H1 (cell line): ENCODE results near the gene ZBED4. TPM values are rescaled to one million over a fixed set of nuclear protein-coding genes. Genes with fewer than 3 reads are reported as not detected.

ENCODE experiments used
- CTCF ChIA-PET: fragments of 300-600 bp; sonication (Branson Sonifier 250); formaldehyde crosslinking; loops from one replicate; lab custom pipeline; 2021; ENCODE audit not compliant: partially characterized antibody; lab: Charles Lee
- POLR2A ChIA-PET: fragments of 300-600 bp; sonication (Branson Sonifier 250); formaldehyde crosslinking; loops from one replicate; lab custom pipeline; 2021; ENCODE audit warnings: inconsistent platforms; ENCODE audit not compliant: partially characterized antibody; lab: Charles Lee
- DNase-seq, 2 experiments: peaks; one replicate each; pipeline versions ENCODE4 v3.0.0 to v3.0.0-alpha.2; 2010 to 2022; ENCODE audit warnings: low spot score in 2 of 2, low read depth in 1 of 2, mixed read lengths in 1 of 2
- FAIRE-seq: peaks from 2 replicates; lab custom pipeline; 2011; peaks lifted over from hg19 to GRCh38; lab: Jason Lieb, UNC
- H2AFZ ChIP-seq: 2 replicates; pipeline ENCODE4 v1.8.1; 2012; ENCODE audit warnings: low read length, inconsistent platforms
- H2AK5ac ChIP-seq: 2 replicates; pipeline ENCODE4 v1.6.1; 2013; ENCODE audit warnings: low read depth, low read length
- H2BK120ac ChIP-seq: replicated peaks from 2 replicates; pipeline ENCODE3; 2013; ENCODE audit warnings: low read depth, low read length, inconsistent platforms
- H2BK12ac ChIP-seq: 2 replicates; pipeline ENCODE4 v1.6.1; 2013; ENCODE audit warnings: low read depth, low read length
- H2BK15ac ChIP-seq: 2 replicates; pipeline ENCODE4 v1.6.1; 2013; ENCODE audit warnings: low read length
- H2BK20ac ChIP-seq: 2 replicates; pipeline ENCODE4 v1.6.1; 2013; ENCODE audit warnings: low read length
- H2BK5ac ChIP-seq: 2 replicates; pipeline ENCODE4 v1.6.1; 2013; ENCODE audit warnings: low read depth, low read length
- H3K14ac ChIP-seq: 2 replicates; pipeline ENCODE4 v1.6.1; 2013; ENCODE audit warnings: inconsistent platforms; ENCODE audit not compliant: insufficient read length
- H3K18ac ChIP-seq: 2 replicates; pipeline ENCODE4 v1.6.1; 2013; ENCODE audit warnings: low read length; ENCODE audit errors: extremely low read depth
- H3K23ac ChIP-seq: 2 replicates; pipeline ENCODE4 v1.6.1; 2013; ENCODE audit warnings: inconsistent platforms; ENCODE audit not compliant: insufficient read length
- H3K23me2 ChIP-seq: 2 replicates; pipeline ENCODE4 v1.6.1; 2013; ENCODE audit warnings: low read depth, low read length
- H3K27ac ChIP-seq: 2 replicates; pipeline ENCODE4 v1.6.1; 2011; ENCODE audit warnings: low read depth, low read length, inconsistent platforms
- H3K27me3 ChIP-seq, 4 experiments: replicated peaks in 1 of 4; 1 replicate in 1 of 4; 2 replicates in 3 of 4; pipeline versions ENCODE4 v1.6.1 to v1.8.1; 2011 to 2013; ENCODE audit warnings: low read length in 3 of 4, mild to moderate bottlenecking in 3 of 4, inconsistent platforms in 2 of 4, mixed read lengths in 2 of 4, moderate library complexity in 1 of 4; ENCODE audit not compliant: control insufficient read depth in 3 of 4, insufficient read depth in 3 of 4; ENCODE audit errors: extremely low read depth in 1 of 4
- H3K36me3 ChIP-seq, 4 experiments: 2 replicates each; pipeline versions ENCODE4 v1.6.1 to v1.8.1; 2011 to 2013; ENCODE audit warnings: mild to moderate bottlenecking in 4 of 4, low read length in 3 of 4, moderate library complexity in 2 of 4, control low read depth in 1 of 4, inconsistent platforms in 1 of 4; ENCODE audit not compliant: insufficient read depth in 4 of 4, control insufficient read depth in 2 of 4
- H3K4ac ChIP-seq: replicated peaks from 2 replicates; pipeline ENCODE3; 2013; ENCODE audit warnings: low read length, low read depth, mixed read lengths, inconsistent platforms; ENCODE audit not compliant: insufficient read length
- H3K4me1 ChIP-seq, 4 experiments: replicated peaks in 1 of 4; 1 replicate in 1 of 4; 2 replicates in 3 of 4; pipeline versions ENCODE4 v1.6.1 to v1.8.1; 2011 to 2013; ENCODE audit warnings: low read length in 3 of 4, inconsistent platforms in 2 of 4, mixed read lengths in 1 of 4; ENCODE audit not compliant: insufficient read depth in 4 of 4, control insufficient read depth in 3 of 4
- H3K4me2 ChIP-seq, 2 experiments: 2 replicates each; pipeline versions ENCODE4 v1.6.1 to v1.8.1; 2011 to 2013; ENCODE audit warnings: low read depth in 2 of 2, low read length in 2 of 2, control low read depth in 1 of 2, inconsistent platforms in 1 of 2, mild to moderate bottlenecking in 1 of 2; ENCODE audit not compliant: insufficient read depth in 1 of 2
- H3K4me3 ChIP-seq, 4 experiments: fragments of 200-600, 300-600 bp in 1 of 4; sonication (generic), shearing (Covaris generic), sonication (Bioruptor Twin) in 1 of 4; 2 replicates each; pipeline versions ENCODE4 v1.5.1 to v1.8.1; 2011 to 2016; ENCODE audit warnings: low read length in 4 of 4, low read depth in 3 of 4, control low read depth in 2 of 4, inconsistent platforms in 2 of 4, mild to moderate bottlenecking in 2 of 4, mixed read lengths in 1 of 4, moderate library complexity in 1 of 4; ENCODE audit not compliant: insufficient read depth in 2 of 4; ENCODE audit errors: extremely low read depth in 1 of 4
- H3K56ac ChIP-seq: replicated peaks from 2 replicates; pipeline ENCODE3; 2013; ENCODE audit warnings: low read depth, mild to moderate bottlenecking, mixed read lengths, low read length, inconsistent platforms; ENCODE audit not compliant: insufficient read length
- H3K79me1 ChIP-seq: 2 replicates; pipeline ENCODE4 v1.6.1; 2013; ENCODE audit warnings: low read depth, low read length, control low read depth
- H3K79me2 ChIP-seq, 2 experiments: 2 replicates each; pipeline versions ENCODE4 v1.6.1 to v1.8.1; 2012 to 2013; ENCODE audit warnings: low read length in 2 of 2, mild to moderate bottlenecking in 2 of 2, inconsistent platforms in 1 of 2; ENCODE audit not compliant: insufficient read depth in 2 of 2, control insufficient read depth in 1 of 2
- H3K9ac ChIP-seq, 4 experiments: replicated peaks in 1 of 4; 1 replicate in 1 of 4; 2 replicates in 3 of 4; pipeline versions ENCODE4 v1.6.1 to v1.8.1; 2011 to 2013; ENCODE audit warnings: low read depth in 3 of 4, low read length in 3 of 4, control low read depth in 2 of 4, mild to moderate bottlenecking in 2 of 4, moderate library complexity in 2 of 4, inconsistent platforms in 1 of 4; ENCODE audit errors: extremely low read depth in 1 of 4
- H3K9me3 ChIP-seq, 2 experiments: 2 replicates each; pipeline versions ENCODE4 v1.6.1 to v1.8.1; 2012 to 2013; ENCODE audit warnings: mild to moderate bottlenecking in 2 of 2, moderate library complexity in 2 of 2, control low read depth in 1 of 2, inconsistent platforms in 1 of 2, low read depth in 1 of 2, low read length in 1 of 2, mixed read lengths in 1 of 2; ENCODE audit not compliant: insufficient read depth in 2 of 2
- H4K20me1 ChIP-seq, 2 experiments: replicated peaks in 1 of 2; 2 replicates each; pipeline versions ENCODE3 to v1.8.1; 2011 to 2013; ENCODE audit warnings: inconsistent platforms in 2 of 2, low read length in 2 of 2, mild to moderate bottlenecking in 1 of 2; ENCODE audit not compliant: insufficient read depth in 2 of 2, control insufficient read depth in 1 of 2
- H4K5ac ChIP-seq: 2 replicates; pipeline ENCODE4 v1.6.1; 2013; ENCODE audit warnings: low read length, low read depth, mixed read lengths, inconsistent platforms; ENCODE audit not compliant: insufficient read length
- H4K8ac ChIP-seq: 2 replicates; pipeline ENCODE4 v1.8.0; 2013; ENCODE audit warnings: mild to moderate bottlenecking, moderate library complexity, low read length, inconsistent platforms; ENCODE audit not compliant: insufficient read depth; ENCODE audit errors: extremely low read depth
- H4K91ac ChIP-seq: replicated peaks from 2 replicates; pipeline ENCODE3; 2013; ENCODE audit warnings: low read length, mixed read lengths, inconsistent platforms; ENCODE audit not compliant: insufficient read length
- CREB1 ChIP-seq: IDR thresholded peaks from 2 replicates; pipeline ENCODE4 v1.6.1; 2012; ENCODE audit warnings: inconsistent platforms
- CTCF ChIP-seq, 3 experiments: IDR thresholded peaks; 1 replicate in 2 of 3; 2 replicates in 1 of 3; pipeline versions ENCODE4 v1.5.1 to v1.6.1; 2011; ENCODE audit warnings: low read length in 3 of 3, mild to moderate bottlenecking in 3 of 3, inconsistent platforms in 2 of 3, low read depth in 1 of 3, moderate library complexity in 1 of 3; ENCODE audit not compliant: insufficient read depth in 1 of 3; ENCODE audit errors: control extremely low read depth in 1 of 3
- EZH2 ChIP-seq: fragments of 200-600 bp; sonication (generic); IDR thresholded peaks from 2 replicates; pipeline ENCODE4 v1.7.1; 2012; ENCODE audit warnings: low read depth, mild to moderate bottlenecking, moderate library complexity, low read length, inconsistent platforms; ENCODE audit not compliant: severe bottlenecking
- HDAC2 ChIP-seq, 2 experiments: fragments of 300-600 bp in 1 of 2; sonication (generic) in 1 of 2; IDR thresholded peaks; 2 replicates each; pipeline ENCODE4 v1.6.1; 2011 to 2012; ENCODE audit warnings: low read depth in 2 of 2, low read length in 2 of 2, mild to moderate bottlenecking in 2 of 2, moderate library complexity in 2 of 2, borderline replicate concordance in 1 of 2, inconsistent platforms in 1 of 2
- HDAC6 ChIP-seq: IDR thresholded peaks from one replicate; pipeline ENCODE4 v1.7.1; 2012; ENCODE audit warnings: low read depth, mild to moderate bottlenecking, inconsistent platforms, low read length, moderate library complexity
- KDM4A ChIP-seq: IDR thresholded peaks from one replicate; pipeline ENCODE4 v1.7.1; 2012; ENCODE audit warnings: low read depth, mild to moderate bottlenecking, moderate library complexity, low read length, inconsistent platforms; ENCODE audit not compliant: severe bottlenecking
- POU5F1 ChIP-seq: IDR thresholded peaks from 2 replicates; pipeline ENCODE4 v1.6.1; 2011; ENCODE audit warnings: low read depth, mild to moderate bottlenecking, low read length, moderate library complexity
- SIN3A ChIP-seq, 2 experiments: IDR thresholded peaks in 1 of 2; conservative IDR thresholded peaks in 1 of 2; 2 replicates each; pipeline ENCODE4 v1.6.1; 2011 to 2012; ENCODE audit warnings: low read length in 2 of 2, improper control_type of control experiment in 1 of 2, low read depth in 1 of 2, mild to moderate bottlenecking in 1 of 2
- SIX5 ChIP-seq: IDR thresholded peaks from 2 replicates; pipeline ENCODE4 v1.6.1; 2011; ENCODE audit warnings: mild to moderate bottlenecking, low read depth, low read length
- SUZ12 ChIP-seq: fragments of 200-600 bp; sonication (generic); IDR thresholded peaks from 2 replicates; pipeline ENCODE4 v1.6.1; 2012; ENCODE audit warnings: mild to moderate bottlenecking, inconsistent platforms, low read length, moderate library complexity, mixed read lengths
- WGBS, 2 experiments: shearing (Covaris generic) in 1 of 2; methylation state at CpG; one replicate each; pipeline versions ENCODE4 v1.1.6 to v1.1.7; 2013 to 2015; ENCODE audit warnings: low lambda C conversion rate in 2 of 2, mixed read lengths in 2 of 2, inconsistent platforms in 1 of 2, low coverage in 1 of 2, missing lambda C conversion rate in 1 of 2; ENCODE audit not compliant: insufficient replicate concordance in 2 of 2, insufficient coverage in 1 of 2, insufficient read length in 1 of 2; ENCODE audit errors: extremely low coverage in 1 of 2, missing lambda C conversion rate in 1 of 2; 5-methylcytosine and 5-hydroxymethylcytosine counted together
- polyA plus RNA-seq, 7 experiments: library from polyadenylated mRNA; depleted of rRNA in 3 of 7; stranded (reverse) in 5 of 7; unstranded in 2 of 7; fragments of >200 nt in 5 of 7; fragments of 200-250 nt in 2 of 7; gene quantifications; 1 replicate in 5 of 7; 2 replicates in 1 of 7; 4 replicates in 1 of 7; pipeline versions ENCODE4 v1.2.1 to v1.2.3, GENCODE V29; 2011 to 2013; ENCODE audit warnings: missing spikeins in 2 of 7, mixed read lengths in 2 of 7
- total RNA-seq: library from RNA; stranded (reverse); fragmentation: NEBNext Ultra II Directional; extraction: Animal tissue kit (Norgen Biotek cat#: 25700); gene quantifications from 2 replicates; pipeline ENCODE4 v1.2.1, GENCODE V29; 2021

ZBED4 gene
- total and polyA plus RNA-seq, 2 of the 8 experiments (the other 6 are each of a cell fraction or from before 2014, with no cell fraction given) = 11.0 to 28.3 TPM

- Histone ChIP-seq H4K5ac (no peak overlapping the region), H3K4me3 (peak overlapping the region in 1 of 4 experiments; percentile 32; a peak in 1 of 8 replicates), H2BK20ac (no peak overlapping the region), H2BK12ac (no peak overlapping the region), H3K27ac (no peak overlapping the region), H2AK5ac (no peak overlapping the region), H3K9ac (no peak overlapping the region), H4K91ac (no peak overlapping the region), H3K14ac (no peak overlapping the region), H2BK5ac (no peak overlapping the region), H3K18ac (no peak overlapping the region), H3K79me1 (no peaks in the 10 kb centered on the region; the same call in 1 of the 2 replicates), H2BK120ac (no peak overlapping the region), H3K4ac (no peak overlapping the region), H3K56ac (no peak overlapping the region), H3K27me3 (peaks cover 0 to under 1% (median 0%) of the 10 kb centered on the region in 4 experiments; a peak in 2 of 7 replicates), H3K79me2 (no peaks in the 10 kb centered on the region), H3K23me2 (peaks cover 8% of the 10 kb centered on the region; the same call in 1 of the 2 replicates), H2BK15ac (no peak overlapping the region), H3K9me3 (no peaks in the 10 kb centered on the region), H4K20me1 (peaks cover 0 to 3% of the 10 kb centered on the region in 2 experiments), H4K8ac (no peak overlapping the region), H2AFZ (no peak overlapping the region), H3K4me2 (0 out of 4 replicates have a peak overlapping the region, but pooled peaks of 1 of the 2 experiments have one; percentile 46), H3K36me3 (no peaks in the 10 kb centered on the region), H3K4me1 (peaks cover 5 to 21% (median 11%) of the 10 kb centered on the region in 4 experiments), H3K23ac (no peak overlapping the region)
- CTCF ChIA-PET = interaction anchor here (0.5 to 1.2 kb wide), 3 partner anchors 18 to 118 kb away, joined by 3 to 4 read pairs (median 3); no protein-coding TSS in a partner anchor
- FAIRE-seq (no peak), DNase-seq (no peak)
- POLR2A ChIA-PET = interaction anchor here (0.7 to 2.2 kb wide), 3 partner anchors 13 to 33 kb away, joined by 3 to 8 read pairs (median 4); partner anchors contain the start of gene PIM3
- WGBS, 2 experiments = no CpG with 5 or more reads among the region's 16 CpGs
- TF ChIP-seq SIX5 = no peak
- no peak for TF ChIP-seq SUZ12
- no peak for TF ChIP-seq CREB1
- no peak for TF ChIP-seq CTCF (IDR thresholded peaks at IDR 0.05; ENCODE audit: control extremely low read depth in 1 of 3, insufficient read depth in 1 of 3, low read depth in 1 of 3, low read length in 3 of 3)
- TF ChIP-seq HDAC6 = no peak
- TF ChIP-seq POU5F1 = no peak
- no peak for TF ChIP-seq HDAC2 (IDR thresholded peaks at IDR 0.05; ENCODE audit: borderline replicate concordance in 1 of 2, low read depth in 2 of 2, low read length in 2 of 2)
- TF ChIP-seq KDM4A = no peak
- TF ChIP-seq EZH2 = no peak
- TF ChIP-seq SIN3A (conservative IDR thresholded peaks at IDR 0.05 in 1 of 2, IDR thresholded peaks at IDR 0.05 in 1 of 2; ENCODE audit: low read depth in 1 of 2, low read length in 2 of 2) = no peak
Observed at GRCh38 chr22:49935561-49935960, 81.9 kb downstream of the ZBED4 start.
